HUES6 (cell line): ENCODE data around the gene ELMO3.

Source experiments
- H3K27ac ChIP-seq: 2 replicates; pipeline ENCODE4 v1.7.0; 2013; ENCODE audit warnings: low read depth, mild to moderate bottlenecking, low read length, inconsistent platforms
- H3K27me3 ChIP-seq: 2 replicates; pipeline ENCODE4 v1.6.1; 2013; ENCODE audit warnings: low read length; ENCODE audit not compliant: control insufficient read depth, insufficient read depth
- H3K36me3 ChIP-seq: 2 replicates; pipeline ENCODE4 v1.6.1; 2013; ENCODE audit warnings: low read length; ENCODE audit not compliant: control insufficient read depth, insufficient read depth
- H3K4me1 ChIP-seq: 2 replicates; pipeline ENCODE4 v1.6.1; 2013; ENCODE audit warnings: low read length; ENCODE audit not compliant: control insufficient read depth, insufficient read depth
- H3K4me3 ChIP-seq: 2 replicates; pipeline ENCODE4 v1.5.1; 2013; ENCODE audit warnings: low read depth, low read length
- H3K9ac ChIP-seq: one replicate; pipeline ENCODE4 v1.6.1; 2013; ENCODE audit warnings: mild to moderate bottlenecking, low read length
- H3K9me3 ChIP-seq: 2 replicates; pipeline ENCODE4 v1.6.1; 2013; ENCODE audit warnings: low read depth, low read length; ENCODE audit not compliant: control insufficient read depth, insufficient read depth

ELMO3 gene

GRCh38 chr16:67176662-67177061, 22.3 kb upstream of the ELMO3 start:
- Histone ChIP-seq H3K9ac (no peak overlapping the region), H3K27me3 (peaks cover 73% of the 10 kb centered on the region), H3K27ac (no peak overlapping the region), H3K36me3 (no peaks in the 10 kb centered on the region), H3K4me3 (no peak overlapping the region), H3K9me3 (no peaks in the 10 kb centered on the region), H3K4me1 (peaks cover 19% of the 10 kb centered on the region)

GRCh38 chr16:67177743-67178699, 20.9 kb upstream of the ELMO3 start:
- Histone ChIP-seq H3K36me3 (no peaks in the 10 kb centered on the region), H3K9ac (peak overlapping the region; percentile 38), H3K27me3 (peaks cover 62% of the 10 kb centered on the region), H3K27ac (no peak overlapping the region), H3K9me3 (no peaks in the 10 kb centered on the region), H3K4me1 (peaks cover 24% of the 10 kb centered on the region), H3K4me3 (peak overlapping the region; percentile 78)

- Histone ChIP-seq H3K4me3 (no peak overlapping the region), H3K36me3 (no peaks in the 10 kb centered on the region), H3K27me3 (peaks cover 53% of the 10 kb centered on the region), H3K9ac (no peak overlapping the region), H3K9me3 (no peaks in the 10 kb centered on the region), H3K4me1 (peaks cover 18% of the 10 kb centered on the region), H3K27ac (no peak overlapping the region)
These were observed 19.4 kb upstream of the ELMO3 start for GRCh38 chr16:67179421-67180080.

- peaks cover 23% of the 10 kb centered on the region for H3K4me1 ChIP-seq
- H3K36me3 ChIP-seq: no peaks in the 10 kb centered on the region
- no peak overlapping the region for H3K9ac ChIP-seq
- H3K4me3 ChIP-seq: no peak overlapping the region
- peaks cover 53% of the 10 kb centered on the region for H3K27me3 ChIP-seq
- H3K9me3 ChIP-seq: no peaks in the 10 kb centered on the region
- no peak overlapping the region for H3K27ac ChIP-seq
These were observed 18.8 kb upstream of the ELMO3 start for GRCh38 chr16:67180166-67180565.

- H3K9ac ChIP-seq: no peak overlapping the region
These were observed 17.6 kb upstream of the ELMO3 start for GRCh38 chr16:67181346-67181745.

GRCh38 chr16:67182288-67182687, 16.6 kb upstream of the ELMO3 start:
- Histone ChIP-seq H3K27ac (no peak overlapping the region), H3K9me3 (no peaks in the 10 kb centered on the region), H3K9ac (no peak overlapping the region), H3K4me1 (peaks cover 37% of the 10 kb centered on the region), H3K36me3 (no peaks in the 10 kb centered on the region), H3K27me3 (peaks cover 47% of the 10 kb centered on the region), H3K4me3 (0 out of 2 replicates have a peak overlapping the region, but pooled peaks have one; percentile 84)

More at GRCh38 chr16:67181346-67181745, 17.6 kb upstream of the ELMO3 start:
- Histone ChIP-seq H3K4me1 (peaks cover 28% of the 10 kb centered on the region), H3K27ac (no peak overlapping the region), H3K4me3 (no peak overlapping the region), H3K9me3 (no peaks in the 10 kb centered on the region), H3K27me3 (peaks cover 52% of the 10 kb centered on the region), H3K36me3 (no peaks in the 10 kb centered on the region)

- Histone ChIP-seq H3K27me3 (peaks cover 39% of the 10 kb centered on the region), H3K9me3 (no peaks in the 10 kb centered on the region), H3K9ac (peak overlapping the region; percentile 1), H3K4me3 (peak overlapping the region; percentile 84), H3K36me3 (no peaks in the 10 kb centered on the region), H3K4me1 (peaks cover 33% of the 10 kb centered on the region; the same call in 1 of the 2 replicates), H3K27ac (no peak overlapping the region)
These were observed 15.7 kb upstream of the ELMO3 start for GRCh38 chr16:67183284-67183626.

- H3K27me3 ChIP-seq: peaks cover 33% of the 10 kb centered on the region
- no peaks in the 10 kb centered on the region for H3K9me3 ChIP-seq
- H3K27ac ChIP-seq: peak within 1 kb of the TSS; percentile 94
- no peaks in the 10 kb centered on the region for H3K36me3 ChIP-seq
- peak within 1 kb of the TSS; percentile 84 for H3K4me3 ChIP-seq
- peak within 1 kb of the TSS; percentile 85 for H3K9ac ChIP-seq
- H3K4me1 ChIP-seq: peaks cover 29% of the 10 kb centered on the region; the same call in 1 of the 2 replicates
These were observed 15.1 kb upstream of the ELMO3 start, which contains the start of gene MATCAP1 for GRCh38 chr16:67183627-67184452. TSS of gene MATCAP1 (minus strand) at chr16:67183963. CDS start at chr16:67180610, 3,353 bp downstream.

GRCh38 chr16:67184453-67184994, 14.4 kb upstream of the ELMO3 start:
- Histone ChIP-seq H3K36me3 (no peaks in the 10 kb centered on the region), H3K4me3 (peak overlapping the region; percentile 84), H3K9me3 (no peaks in the 10 kb centered on the region), H3K27me3 (peaks cover 28% of the 10 kb centered on the region), H3K9ac (peak overlapping the region; percentile 30), H3K4me1 (peaks cover 28% of the 10 kb centered on the region; the same call in 1 of the 2 replicates), H3K27ac (no peak overlapping the region)

GRCh38 chr16:67184995-67185650, 13.8 kb upstream of the ELMO3 start:
- Histone ChIP-seq H3K9me3 (no peaks in the 10 kb centered on the region), H3K36me3 (no peaks in the 10 kb centered on the region), H3K27ac (no peak overlapping the region), H3K4me1 (peaks cover 28% of the 10 kb centered on the region; the same call in 1 of the 2 replicates), H3K9ac (no peak overlapping the region), H3K4me3 (peak overlapping the region; percentile 84), H3K27me3 (peaks cover 28% of the 10 kb centered on the region)
